Fibroblast of villous mesenchyme (primary cell): ENCODE measurements around the gene GRK3. TPM values are rescaled to one million over a fixed set of nuclear protein-coding genes. Genes with fewer than 3 reads are reported as not detected.

Source experiments
- DNase-seq: peaks from one replicate; pipeline ENCODE4 v3.0.0-alpha.2; 2010; ENCODE audit warnings: low read depth
- H3K4me3 ChIP-seq: 2 replicates; pipeline ENCODE4 v1.5.1; 2011; ENCODE audit warnings: low read depth, mild to moderate bottlenecking, low read length
- CTCF ChIP-seq: IDR thresholded peaks from 2 replicates; pipeline ENCODE4 v1.5.1; 2012; ENCODE audit warnings: low read depth, mild to moderate bottlenecking, low read length; ENCODE audit not compliant: insufficient read depth
- total RNA-seq: library from RNA; depleted of rRNA; stranded (reverse); fragments of >200 nt; gene quantifications from 2 replicates; pipeline ENCODE4 v1.2.3, GENCODE V29; 2012

Gene GRK3
- total RNA-seq, 1 donor: 1.7 TPM

GRCh38 chr22:25762147-25762546 lies 197.7 kb downstream of the GRK3 start:
- peak; percentile 38 for DNase-seq
- no peak overlapping the region for H3K4me3 ChIP-seq
- TF ChIP-seq CTCF: no peak

GRCh38 chr22:25763239-25763777 lies 198.8 kb downstream of the GRK3 start:
- no peak for DNase-seq
- H3K4me3 ChIP-seq: no peak overlapping the region
- no peak for TF ChIP-seq CTCF

GRCh38 chr22:25764270-25765015 lies 200.0 kb downstream of the GRK3 start:
- no peak for DNase-seq
- no peak for TF ChIP-seq CTCF
- H3K4me3 ChIP-seq: no peak overlapping the region

- no peak for DNase-seq
- TF ChIP-seq CTCF: no peak
Observed at GRCh38 chr22:25765016-25765367, 200.5 kb downstream of the GRK3 start.

GRCh38 chr22:25765801-25766200 lies 201.3 kb downstream of the GRK3 start:
- DNase-seq: no peak
- TF ChIP-seq CTCF: no peak
- H3K4me3 ChIP-seq: no peak overlapping the region

More at GRCh38 chr22:25765016-25765367, 200.5 kb downstream of the GRK3 start:
- H3K4me3 ChIP-seq: no peak overlapping the region

DNA sequence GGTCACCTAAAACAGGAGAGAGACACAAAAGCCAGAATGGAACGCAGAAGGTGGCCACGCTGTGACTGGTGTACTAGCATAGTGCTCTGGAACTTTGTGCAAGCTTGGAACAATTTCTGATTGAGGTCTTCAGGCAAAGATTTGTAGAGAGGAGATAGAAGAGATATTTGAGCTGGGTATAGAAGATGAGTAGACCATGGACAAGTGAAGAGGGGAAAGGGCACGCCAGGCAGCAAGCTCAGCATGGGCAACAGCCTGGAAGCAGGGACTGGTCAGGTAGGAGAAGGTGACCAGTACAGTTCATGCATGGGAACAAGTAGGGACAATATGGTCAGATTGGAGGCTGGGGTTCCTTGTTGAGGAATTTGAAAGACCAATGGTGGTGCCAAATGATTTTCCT lies 201.9 kb downstream of the GRK3 start:
- TF ChIP-seq CTCF: no peak
- H3K4me3 ChIP-seq: no peak overlapping the region
- DNase-seq: no peak
